Gastrocnemius medialis (tissue), 4 donors: ENCODE data around the gene HLCS. TPM values are rescaled to one million over a fixed set of nuclear protein-coding genes. Genes with fewer than 3 reads are reported as not detected.

Source experiments
- ATAC-seq, 2 donors: fragments of 150-250 bp; one replicate each; pipeline ENCODE4 v1.9.1; 2016
- DNase-seq, 2 donors: peaks; one replicate each; pipeline ENCODE4 v3.0.0-alpha.2; 2019
- H3K27ac ChIP-seq, 4 donors: fragments of 200-600 bp; sonication (generic); 1 replicate in 1 of 4; 2 replicates in 3 of 4; pipeline ENCODE4 v1.5.1; 2016 to 2018; ENCODE audit warnings: mild to moderate bottlenecking in 2 of 4, moderate library complexity in 1 of 4
- H3K27me3 ChIP-seq, 3 donors: fragments of 200-600 bp; sonication (generic) in 2 of 3; 1 replicate in 1 of 3; 2 replicates in 2 of 3; pipeline versions ENCODE4 v1.5.1 to v1.6.0; 2016 to 2019; ENCODE audit warnings: mild to moderate bottlenecking in 1 of 3, moderate library complexity in 1 of 3
- H3K36me3 ChIP-seq, 2 donors: fragments of 200-600 bp; sonication (generic) in 1 of 2; one replicate each; pipeline ENCODE4 v1.5.1; 2017 to 2018
- H3K4me1 ChIP-seq, 2 donors: fragments of 200-600 bp; sonication (generic) in 1 of 2; one replicate each; pipeline ENCODE4 v1.5.1; 2016 to 2017; ENCODE audit warnings: mild to moderate bottlenecking in 2 of 2
- H3K4me3 ChIP-seq, 4 donors: fragments of 200-600 bp; sonication (generic) in 3 of 4; 1 replicate in 1 of 4; 2 replicates in 3 of 4; pipeline ENCODE4 v1.5.1; 2016 to 2019; ENCODE audit warnings: mild to moderate bottlenecking in 2 of 4
- H3K9me3 ChIP-seq, 3 donors: fragments of 200-600 bp; sonication (generic) in 2 of 3; 1 replicate in 1 of 3; 2 replicates in 2 of 3; pipeline ENCODE4 v1.5.1; 2016 to 2019
- CTCF ChIP-seq, 5 experiments: fragments of 450-650 bp in 3 of 5; fragments of 200-600 bp in 2 of 5; sonication (generic) in 2 of 5; IDR thresholded peaks in 4 of 5; conservative IDR thresholded peaks in 1 of 5; 1 replicate in 4 of 5; 2 replicates in 1 of 5; pipeline ENCODE4 v1.5.1; 2016 to 2019; ENCODE audit warnings: antibody characterized with exemption in 5 of 5, mild to moderate bottlenecking in 3 of 5, moderate library complexity in 3 of 5
- POLR2A ChIP-seq, 2 donors: fragments of 450-650 bp; IDR thresholded peaks; one replicate each; pipeline ENCODE4 v1.6.1; 2017; ENCODE audit warnings: antibody characterized with exemption in 2 of 2, mild to moderate bottlenecking in 2 of 2, moderate library complexity in 2 of 2
- in situ Hi-C, 4 donors: fragments of 200-750 bp; cut with MboI; loops; one replicate each; pipeline versions ENCODE4 v1.15.0 to v1.8.0; 2017; ENCODE audit warnings: low sequenced_read_pairs in 4 of 4
- intact Hi-C: fragments of 100-400 bp; cut with DNase I; formaldehyde crosslinking; loops from one replicate; pipeline ENCODE4 v1.15.1; 2023; ENCODE audit warnings: low total_unique reads
- total RNA-seq, 4 donors: library from RNA; depleted of rRNA; stranded (reverse); fragments of >200 nt; gene quantifications; one replicate each; pipeline versions ENCODE4 v1.1.0 to v1.2.3, GENCODE V29; 2016

The HLCS gene
- total RNA-seq, 4 donors from 2014 or later = 10.6 to 18.4 (median 15.4) TPM

DNA sequence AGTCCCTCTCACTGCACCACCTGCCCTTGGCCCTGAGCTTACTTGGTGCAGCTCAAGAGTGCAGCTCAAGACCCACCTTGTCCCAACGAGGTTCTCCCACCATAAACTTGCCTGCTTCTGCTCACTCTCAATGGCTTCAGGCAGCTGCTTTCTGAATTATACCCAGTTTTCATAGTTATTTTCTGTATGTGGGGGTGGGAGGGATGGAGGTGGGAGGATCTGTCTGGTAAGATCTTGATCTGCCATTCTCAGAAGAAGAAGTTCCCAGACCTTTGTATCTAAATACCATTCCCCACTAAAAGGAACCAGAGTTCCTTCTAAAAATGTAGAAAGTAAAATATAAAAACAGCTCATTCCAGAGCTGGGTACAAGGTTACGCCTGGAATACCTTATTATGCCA is 156.0 kb downstream of the HLCS start:
- in situ Hi-C loops (no loop called here), intact Hi-C loops (no loop called here)
- no peak for TF ChIP-seq CTCF (IDR thresholded peaks at IDR 0.05 in 4 of 5, conservative IDR thresholded peaks at IDR 0.05 in 1 of 5)
- TF ChIP-seq POLR2A (IDR thresholded peaks at IDR 0.05) = no peak
- DNase-seq = no peak
- Histone ChIP-seq H3K36me3 (no peaks in the 10 kb centered on the region), H3K9me3 (no peaks in the 10 kb centered on the region), H3K27me3 (no peaks in the 10 kb centered on the region), H3K27ac (no peak overlapping the region), H3K4me1 (no peaks in the 10 kb centered on the region), H3K4me3 (no peak overlapping the region)
- no peak for ATAC-seq

- in situ Hi-C loops = no loop called here
- no peaks in the 10 kb centered on the region for H3K36me3 ChIP-seq
- ATAC-seq (no peak), DNase-seq (no peak)
- H3K27ac ChIP-seq = no peak overlapping the region
- intact Hi-C loops = no loop called here
- no peaks in the 10 kb centered on the region for H3K9me3 ChIP-seq
- no peaks in the 10 kb centered on the region for H3K27me3 ChIP-seq
- TF ChIP-seq CTCF (IDR thresholded peaks at IDR 0.05 in 4 of 5, conservative IDR thresholded peaks at IDR 0.05 in 1 of 5) (no peak), POLR2A (IDR thresholded peaks at IDR 0.05) (no peak)
- no peaks in the 10 kb centered on the region for H3K4me1 ChIP-seq
- H3K4me3 ChIP-seq = no peak overlapping the region
Observed at GRCh38 chr21:36807422-36807928, 159.0 kb downstream of the HLCS start.

DNA sequence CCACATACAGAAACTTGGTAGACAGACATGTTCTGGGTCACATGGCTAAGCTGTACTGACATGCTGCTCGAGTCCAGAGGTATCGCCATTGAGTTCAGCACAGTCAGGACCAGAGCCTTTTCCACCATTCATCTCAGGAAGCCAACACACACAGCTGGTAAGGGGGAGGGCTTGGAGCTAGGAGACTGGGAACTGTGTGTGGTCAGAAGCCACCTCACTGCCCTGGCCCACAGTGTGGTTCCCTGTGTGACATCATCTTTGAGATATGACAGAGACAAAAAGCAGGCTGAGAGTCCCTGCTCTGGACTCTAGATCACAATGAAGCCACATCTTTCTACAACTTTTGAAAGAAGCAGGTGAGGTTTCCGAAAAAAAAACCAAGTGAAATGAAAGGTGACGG is 160.4 kb downstream of the HLCS start:
- in situ Hi-C loops (no loop called here), intact Hi-C loops (no loop called here)
- DNase-seq (no peak), ATAC-seq (no peak)
- Histone ChIP-seq H3K4me1 (no peaks in the 10 kb centered on the region), H3K9me3 (no peaks in the 10 kb centered on the region), H3K36me3 (no peaks in the 10 kb centered on the region), H3K27ac (no peak overlapping the region), H3K4me3 (no peak overlapping the region), H3K27me3 (no peaks in the 10 kb centered on the region)
- TF ChIP-seq POLR2A (IDR thresholded peaks at IDR 0.05) (no peak), CTCF (IDR thresholded peaks at IDR 0.05 in 4 of 5, conservative IDR thresholded peaks at IDR 0.05 in 1 of 5) (no peak)

DNA sequence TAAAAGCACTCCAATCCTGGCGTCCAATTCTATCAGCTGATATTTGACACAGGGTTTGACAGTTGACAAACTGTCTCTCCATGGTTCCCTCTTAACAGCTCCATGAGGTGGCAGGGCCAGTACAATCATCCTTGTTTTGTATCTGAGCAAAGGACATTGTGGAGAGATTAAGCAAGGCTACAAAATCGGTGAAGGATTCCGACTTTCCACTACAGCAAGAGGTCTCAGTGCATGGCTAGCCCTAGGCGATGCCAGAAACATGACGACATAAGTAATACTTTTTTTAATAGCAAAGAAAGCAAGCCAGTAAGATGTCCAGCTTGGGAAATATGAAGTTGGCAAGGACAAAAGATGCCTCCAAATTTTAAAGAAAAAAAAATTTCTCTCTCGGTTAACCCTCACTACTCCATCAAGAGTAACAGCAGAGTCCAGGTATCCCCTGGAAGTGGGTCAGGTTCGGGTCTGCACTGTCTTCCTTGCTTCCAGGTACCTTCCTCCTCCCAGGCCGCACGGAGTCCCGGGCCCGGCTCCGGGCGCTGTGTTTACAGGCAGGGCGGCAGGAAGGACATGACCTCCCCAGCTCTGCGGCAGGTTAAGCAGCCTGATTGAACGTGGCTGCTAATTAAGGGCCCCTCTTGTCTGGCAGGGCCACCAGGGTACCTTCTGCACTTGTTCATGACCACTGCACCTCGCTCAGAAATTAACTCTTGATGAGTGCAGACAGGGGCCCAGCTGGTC is 161.4 kb downstream of the HLCS start:
- no peak for DNase-seq
- H3K27me3 ChIP-seq = no peaks in the 10 kb centered on the region
- no peaks in the 10 kb centered on the region for H3K36me3 ChIP-seq
- H3K27ac ChIP-seq = no peak overlapping the region
- no peak overlapping the region for H3K4me3 ChIP-seq
- H3K9me3 ChIP-seq = no peaks in the 10 kb centered on the region
- ATAC-seq = no peak
- H3K4me1 ChIP-seq = no peaks in the 10 kb centered on the region
- in situ Hi-C loops (no loop called here), intact Hi-C loops (no loop called here)
- TF ChIP-seq CTCF (IDR thresholded peaks at IDR 0.05 in 4 of 5, conservative IDR thresholded peaks at IDR 0.05 in 1 of 5) = no peak
- TF ChIP-seq POLR2A (IDR thresholded peaks at IDR 0.05) = no peak
